Duodenal mucosa (tissue), 2 donors: ENCODE results near the gene STIP1.
"Not testable (repeated sequence)": the region's sequence is repeated elsewhere in the genome, so short reads cannot be mapped to it uniquely, and the experiment has no call there.

Source experiments
- H3K27ac ChIP-seq: one replicate; pipeline ENCODE4 v1.7.0; 2013; ENCODE audit warnings: low read depth, low read length
- H3K27me3 ChIP-seq, 2 donors: one replicate each; pipeline ENCODE4 v1.7.0; 2013; ENCODE audit warnings: low read length in 2 of 2, control low read depth in 1 of 2; ENCODE audit not compliant: insufficient read depth in 2 of 2, control insufficient read depth in 1 of 2
- H3K36me3 ChIP-seq, 2 donors: one replicate each; pipeline ENCODE4 v1.7.0; 2013; ENCODE audit warnings: low read length in 2 of 2, control low read depth in 1 of 2; ENCODE audit not compliant: insufficient read depth in 2 of 2, control insufficient read depth in 1 of 2
- H3K4me1 ChIP-seq, 2 donors: one replicate each; pipeline ENCODE4 v1.7.0; 2013; ENCODE audit warnings: low read length in 2 of 2, control low read depth in 1 of 2; ENCODE audit not compliant: insufficient read depth in 2 of 2, control insufficient read depth in 1 of 2
- H3K4me3 ChIP-seq, 2 donors: one replicate each; pipeline ENCODE4 v1.7.0; 2013; ENCODE audit warnings: low read length in 2 of 2, low read depth in 1 of 2
- H3K9ac ChIP-seq, 2 donors: one replicate each; pipeline ENCODE4 v1.7.0; 2013; ENCODE audit warnings: low read length in 2 of 2, low read depth in 1 of 2
- H3K9me3 ChIP-seq, 2 donors: one replicate each; pipeline ENCODE4 v1.7.0; 2013; ENCODE audit warnings: low read length in 2 of 2, control low read depth in 1 of 2; ENCODE audit not compliant: control insufficient read depth in 1 of 2

Gene STIP1

GRCh38 chr11:64244107-64244506 is 58.1 kb downstream of the STIP1 start:
- no peak overlapping the region for H3K27ac ChIP-seq
- H3K27me3 ChIP-seq, result no peaks in the 10 kb centered on the region
- no peak overlapping the region for H3K9ac ChIP-seq
- no peaks in the 10 kb centered on the region for H3K9me3 ChIP-seq
- peaks cover 0 to 12% of the 10 kb centered on the region in 2 donors for H3K36me3 ChIP-seq
- no peak overlapping the region for H3K4me3 ChIP-seq
- peaks cover 50 to 70% of the 10 kb centered on the region in 2 donors for H3K4me1 ChIP-seq

- H3K4me3 ChIP-seq, result peak overlapping the region; percentile 94 to 95
- no peaks in the 10 kb centered on the region for H3K9me3 ChIP-seq
- H3K36me3 ChIP-seq, result peaks cover 0 to 12% of the 10 kb centered on the region in 2 donors
- peaks cover 52 to 72% of the 10 kb centered on the region in 2 donors for H3K4me1 ChIP-seq
- H3K9ac ChIP-seq, result peak overlapping the region; percentile 91 to 95
- no peaks in the 10 kb centered on the region for H3K27me3 ChIP-seq
- peak overlapping the region; percentile 77 for H3K27ac ChIP-seq
These were observed 59.0 kb downstream of the STIP1 start for GRCh38 chr11:64244966-64245365.

- Histone ChIP-seq H3K36me3 (peaks cover 0 to 12% of the 10 kb centered on the region in 2 donors), H3K27me3 (no peaks in the 10 kb centered on the region), H3K27ac (peak overlapping the region; percentile 77), H3K4me1 (peaks cover 51 to 71% of the 10 kb centered on the region in 2 donors), H3K4me3 (peak overlapping the region; percentile 94 to 95), H3K9ac (peak overlapping the region; percentile 91 to 95), H3K9me3 (no peaks in the 10 kb centered on the region)
These were observed 59.4 kb downstream of the STIP1 start for GRCh38 chr11:64245401-64245796.

- no peaks in the 10 kb centered on the region for H3K27me3 ChIP-seq
- peak overlapping the region; percentile 94 to 95 for H3K4me3 ChIP-seq
- peaks cover 56 to 74% of the 10 kb centered on the region in 2 donors for H3K4me1 ChIP-seq
- peak overlapping the region; percentile 77 for H3K27ac ChIP-seq
- peak overlapping the region; percentile 91 to 95 for H3K9ac ChIP-seq
- H3K36me3 ChIP-seq, result peaks cover 0 to 12% of the 10 kb centered on the region in 2 donors
- no peaks in the 10 kb centered on the region for H3K9me3 ChIP-seq
These were observed 60.0 kb downstream of the STIP1 start for GRCh38 chr11:64245797-64246620.

GRCh38 chr11:64246621-64246870 is 60.6 kb downstream of the STIP1 start:
- H3K4me3 ChIP-seq, H3K27ac ChIP-seq, H3K9me3 ChIP-seq, H3K27me3 ChIP-seq, H3K9ac ChIP-seq: not testable (repeated sequence)
- Histone ChIP-seq H3K4me1 (peaks cover 56 to 74% of the 10 kb centered on the region in 2 donors), H3K36me3 (peaks cover 0 to 12% of the 10 kb centered on the region in 2 donors)

GRCh38 chr11:64246871-64247728 is 61.1 kb downstream of the STIP1 start, which contains the start of gene PPP1R14B:
PPP1R14B (minus strand) TSS chr11:64246943; CDS start chr11:64246673, 270 bp downstream.
- peak within 1 kb of the TSS; percentile 92 to 95 for H3K9ac ChIP-seq
- H3K36me3 ChIP-seq, result peaks cover 0 to 12% of the 10 kb centered on the region in 2 donors
- no peaks in the 10 kb centered on the region for H3K27me3 ChIP-seq
- H3K27ac ChIP-seq, result peak within 1 kb of the TSS; percentile 94
- H3K9me3 ChIP-seq, result no peaks in the 10 kb centered on the region
- peak within 1 kb of the TSS; percentile 95 to 100 for H3K4me3 ChIP-seq
- peaks cover 56 to 76% of the 10 kb centered on the region in 2 donors for H3K4me1 ChIP-seq

- Histone ChIP-seq H3K27me3 (no peaks in the 10 kb centered on the region), H3K36me3 (peaks cover 0 to 12% of the 10 kb centered on the region in 2 donors), H3K27ac (peak overlapping the region; percentile 30), H3K4me3 (peak overlapping the region; percentile 95 to 100), H3K9me3 (no peaks in the 10 kb centered on the region), H3K9ac (peak overlapping the region; percentile 67 to 92), H3K4me1 (peaks cover 52 to 74% of the 10 kb centered on the region in 2 donors)
These were observed 62.0 kb downstream of the STIP1 start for GRCh38 chr11:64247729-64248531.

- no peaks in the 10 kb centered on the region for H3K9me3 ChIP-seq
- peaks cover 0 to 7% of the 10 kb centered on the region in 2 donors for H3K36me3 ChIP-seq
- no peak overlapping the region for H3K27ac ChIP-seq
- H3K4me1 ChIP-seq, result peaks cover 52 to 74% of the 10 kb centered on the region in 2 donors
- H3K4me3 ChIP-seq, result peak overlapping the region in 1 of 2 donors; percentile 100
- H3K9ac ChIP-seq, result peak overlapping the region; percentile 38 to 92
- no peaks in the 10 kb centered on the region for H3K27me3 ChIP-seq
These were observed 62.6 kb downstream of the STIP1 start for GRCh38 chr11:64248578-64248977.

- H3K9ac ChIP-seq, result peak overlapping the region in 1 of 2 donors; percentile 25
- no peak overlapping the region for H3K27ac ChIP-seq
- no peaks in the 10 kb centered on the region for H3K9me3 ChIP-seq
- H3K36me3 ChIP-seq, result peaks cover 0 to 4% of the 10 kb centered on the region in 2 donors
- no peaks in the 10 kb centered on the region for H3K27me3 ChIP-seq
- peaks cover 54 to 74% of the 10 kb centered on the region in 2 donors for H3K4me1 ChIP-seq
- no peak overlapping the region for H3K4me3 ChIP-seq
These were observed 63.1 kb downstream of the STIP1 start for GRCh38 chr11:64249038-64249437.
